ENCODE measurements around the gene PAM.

GRCh38 chr5:102918986-102919610, 164.0 kb downstream of the PAM start:
- TF ChIP-seq CTCF (IDR thresholded peaks at IDR 0.05): no peak
- no peak for TF ChIP-seq POLR2AphosphoS5 (IDR thresholded peaks at IDR 0.05; ENCODE audit: low read depth, low read length)

Data from Panc1 (cell line).